Psoas muscle (tissue), 8 donors: Measurements from ENCODE around the gene C6orf163. TPM values are rescaled to one million over a fixed set of nuclear protein-coding genes. Genes with fewer than 3 reads are reported as not detected.

Experiments
- ATAC-seq, 4 donors: fragments of 200-7000 bp; cut with Tn5 transposase; one replicate each; pipeline ENCODE4 v1.9.1; 2020; ENCODE audit warnings: moderate library complexity in 3 of 4, mild to moderate bottlenecking in 2 of 4
- DNase-seq, 2 donors: peaks; one replicate each; pipeline ENCODE4 v3.0.0-alpha.2; 2020
- H3K27ac ChIP-seq: fragments of 200-600 bp; one replicate; pipeline ENCODE4 v1.8.0; 2022
- H3K27me3 ChIP-seq, 3 donors: fragments of 200-600 bp in 1 of 3; one replicate each; pipeline versions ENCODE4 v1.6.1 to v1.8.0; 2013 to 2022; ENCODE audit warnings: low read length in 2 of 3, mild to moderate bottlenecking in 2 of 3, moderate library complexity in 1 of 3; ENCODE audit not compliant: insufficient read depth in 3 of 3
- H3K36me3 ChIP-seq, 2 donors: fragments of 200-600 bp in 1 of 2; one replicate each; pipeline versions ENCODE4 v1.6.1 to v1.8.0; 2013 to 2022; ENCODE audit warnings: low read depth in 1 of 2, mild to moderate bottlenecking in 1 of 2, moderate library complexity in 1 of 2; ENCODE audit not compliant: insufficient read depth in 1 of 2
- H3K4me1 ChIP-seq: fragments of 200-600 bp; one replicate; pipeline ENCODE4 v1.8.0; 2022
- H3K4me3 ChIP-seq: fragments of 200-600 bp; one replicate; pipeline ENCODE4 v1.8.0; 2022; ENCODE audit warnings: mild to moderate bottlenecking
- H3K9me3 ChIP-seq: fragments of 200-600 bp; one replicate; pipeline ENCODE4 v1.8.0; 2022
- WGBS, 3 donors: extraction: QIAGEN DNeasy Blood & Tissue Kit; methylation state at CpG; one replicate each; pipeline versions ENCODE4 v1.1.6 to v1.1.7; 2013; 5-methylcytosine and 5-hydroxymethylcytosine counted together
- intact Hi-C, 2 donors: fragments of 100-400 bp; cut with DNase I; formaldehyde crosslinking; loops; one replicate each; pipeline versions ENCODE4 v1.11.0 to v1.14.2; 2022
- polyA plus RNA-seq, 3 donors: library from polyadenylated mRNA; stranded (reverse); fragments of 200-250 nt; gene quantifications; one replicate each; pipeline ENCODE4 v1.2.3, GENCODE V29; 2013
- total RNA-seq, 4 donors: library from RNA; stranded (reverse); fragmentation: NEBNext Ultra II Directional in 2 of 4; extraction: Animal tissue kit (Norgen Biotek cat#: 25700) in 2 of 4; gene quantifications; one replicate each; pipeline versions ENCODE4 v1.2.1 to v1.2.4, GENCODE V29; 2021 to 2023
- TF ChIP-seq, protein P1 (sequence below): fragments of 200-600 bp; IDR thresholded peaks from one replicate; pipeline ENCODE4 v1.8.0; 2022; ENCODE audit warnings: antibody characterized with exemption
- donor health status: healthy with polysubstance abuse.
- donor health status: DM: no; HTN: no; CAD: no; lungs with moderate emphysema.
- donor health status: Bipolar disorder and iron deficiency.
- donor health status: healthy.
- donor health status: DM: yes; HTN: yes; CAD: no.
- donor health status: DM: no; HTN: no; CAD: no.
- donor health status: DM: no; HTN: no; CAD: no.
- donor health status: DM: yes; HTN: yes; CAD: no.

Gene C6orf163
- total and polyA plus RNA-seq, 7 donors = 0.22 to 1.4 (median 0.41) TPM

DNA sequence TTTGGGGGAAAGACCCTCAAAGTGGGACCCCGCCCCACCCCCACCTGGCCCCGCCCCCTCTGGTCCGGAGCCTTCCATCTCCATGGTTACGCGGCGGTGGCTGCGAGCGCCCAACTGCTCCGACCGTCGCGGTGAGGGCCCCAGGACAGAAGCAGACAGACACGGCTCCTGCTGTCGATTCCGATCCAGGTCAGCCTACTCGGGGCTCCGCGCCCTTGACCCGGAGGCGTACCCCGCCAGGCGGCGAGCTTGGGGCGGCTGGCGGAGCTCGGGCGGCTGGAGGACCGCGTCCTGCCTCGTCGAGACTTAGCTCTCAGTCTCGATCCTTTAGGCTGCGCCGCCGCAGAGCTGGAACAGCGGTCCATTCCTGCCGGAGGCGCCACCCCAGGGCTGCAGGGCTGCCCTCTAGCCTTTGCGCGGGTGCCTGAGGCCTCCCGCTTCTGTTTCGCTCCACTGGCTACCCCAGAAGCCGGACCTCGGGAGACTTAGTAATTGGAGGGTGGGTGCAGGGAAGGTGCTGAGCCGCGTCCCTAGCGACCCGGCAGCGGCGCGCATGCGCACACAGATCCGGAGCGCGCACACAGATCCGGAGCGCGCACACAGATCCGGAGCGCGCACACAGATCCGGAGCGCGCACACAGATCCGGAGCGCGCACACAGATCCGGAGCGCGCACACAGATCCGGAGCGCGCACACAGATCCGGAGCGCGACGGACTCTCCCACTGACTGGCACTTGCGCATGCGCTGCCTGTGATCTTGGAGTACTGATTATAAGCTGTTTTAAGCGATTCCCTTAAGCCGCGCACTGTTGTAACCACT lies 63.5 kb downstream of the C6orf163 start, which contains the start of gene CFAP206:
CFAP206 (plus strand) TSS at position 72 of the 820 bp plus-strand sequence. CDS start 1,868 bp downstream, outside the sequence.
- peak; percentile 92 to 96 (median 96) for ATAC-seq
- TF ChIP-seq, protein P1, sequence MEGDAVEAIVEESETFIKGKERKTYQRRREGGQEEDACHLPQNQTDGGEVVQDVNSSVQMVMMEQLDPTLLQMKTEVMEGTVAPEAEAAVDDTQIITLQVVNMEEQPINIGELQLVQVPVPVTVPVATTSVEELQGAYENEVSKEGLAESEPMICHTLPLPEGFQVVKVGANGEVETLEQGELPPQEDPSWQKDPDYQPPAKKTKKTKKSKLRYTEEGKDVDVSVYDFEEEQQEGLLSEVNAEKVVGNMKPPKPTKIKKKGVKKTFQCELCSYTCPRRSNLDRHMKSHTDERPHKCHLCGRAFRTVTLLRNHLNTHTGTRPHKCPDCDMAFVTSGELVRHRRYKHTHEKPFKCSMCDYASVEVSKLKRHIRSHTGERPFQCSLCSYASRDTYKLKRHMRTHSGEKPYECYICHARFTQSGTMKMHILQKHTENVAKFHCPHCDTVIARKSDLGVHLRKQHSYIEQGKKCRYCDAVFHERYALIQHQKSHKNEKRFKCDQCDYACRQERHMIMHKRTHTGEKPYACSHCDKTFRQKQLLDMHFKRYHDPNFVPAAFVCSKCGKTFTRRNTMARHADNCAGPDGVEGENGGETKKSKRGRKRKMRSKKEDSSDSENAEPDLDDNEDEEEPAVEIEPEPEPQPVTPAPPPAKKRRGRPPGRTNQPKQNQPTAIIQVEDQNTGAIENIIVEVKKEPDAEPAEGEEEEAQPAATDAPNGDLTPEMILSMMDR = peak; percentile 20
- peak; percentile 84 to 91 for DNase-seq
- peaks cover 3% of the 10 kb centered on the region for H3K4me1 ChIP-seq
- no peaks in the 10 kb centered on the region for H3K36me3 ChIP-seq
- H3K9me3 ChIP-seq = no peaks in the 10 kb centered on the region
- intact Hi-C loops = loop anchor here in 1 of 2 donors (5.0 kb wide), 1 partner anchor 64 kb away; the partner anchor contains the start of gene SLC35A1
- peak within 1 kb of the TSS; percentile 80 for H3K4me3 ChIP-seq
- H3K27me3 ChIP-seq = no peaks in the 10 kb centered on the region
- peak within 1 kb of the TSS; percentile 62 for H3K27ac ChIP-seq
- WGBS, 3 donors = 0 to 1% (median 0%) methylated on average over 53 to 82 of the region's 82 CpGs

DNA sequence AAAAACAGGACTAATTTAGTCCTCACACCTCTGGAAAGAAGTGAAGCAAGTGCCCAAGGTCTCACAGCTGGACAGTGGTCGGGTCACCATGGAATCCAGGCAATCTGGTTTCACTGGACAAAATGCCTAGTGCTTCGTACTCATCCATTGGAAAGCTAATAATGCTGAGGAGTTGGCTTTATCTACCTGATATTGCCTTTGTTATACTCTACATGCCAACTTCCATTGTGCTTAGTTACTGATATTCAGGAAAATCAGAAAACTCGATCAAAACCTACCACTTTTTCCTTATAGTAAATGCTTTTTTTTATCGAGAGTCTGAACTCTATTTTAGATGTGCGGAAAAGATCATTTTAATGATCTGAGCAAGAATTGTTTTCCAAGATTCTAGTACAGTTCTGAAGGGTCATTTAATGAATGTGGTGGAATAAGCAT lies 64.1 kb downstream of the C6orf163 start:
- TF ChIP-seq, protein P1 = no peak
- no peaks in the 10 kb centered on the region for H3K9me3 ChIP-seq
- ATAC-seq (peak in 3 of 4 donors; percentile 12 to 53 (median 31)), DNase-seq (no peak)
- peak overlapping the region; percentile 61 for H3K27ac ChIP-seq
- no peaks in the 10 kb centered on the region for H3K27me3 ChIP-seq
- WGBS, 3 donors = 31 to 41% (median 39%) methylated on average over 5 of the region's 5 CpGs
- H3K36me3 ChIP-seq = no peaks in the 10 kb centered on the region
- peaks cover 3% of the 10 kb centered on the region for H3K4me1 ChIP-seq
- peak overlapping the region; percentile 80 for H3K4me3 ChIP-seq
- intact Hi-C loops = loop anchor here in 1 of 2 donors (5.0 kb wide), 1 partner anchor 64 kb away; the partner anchor contains the start of gene SLC35A1

Other genes with a start within 250 kb of the C6orf163 start
- under 1 TPM in 1 of 4 donors, not detected in 3; 0.52 TPM for gene CGA, start 249.7 kb upstream of the C6orf163 start, total RNA-seq
- 1 to 10 TPM in 1 of 3 donors, under 1 TPM in 2; 0.03 to 3.8 (median 0.18) TPM for gene CGA, start 249.7 kb upstream of the C6orf163 start, polyA plus RNA-seq
- gene ZNF292, start 189.2 kb upstream of the C6orf163 start, total RNA-seq = 10 to 100 TPM; 16.7 to 21.3 (median 17.1) TPM
- 1 to 10 TPM; 1.9 to 6.8 (median 2.1) TPM for gene ZNF292, start 189.2 kb upstream of the C6orf163 start, polyA plus RNA-seq
- gene SMIM8, start 22.2 kb upstream of the C6orf163 start, total RNA-seq = 1 to 10 TPM; 5.2 to 8.6 (median 6.4) TPM
- 1 to 10 TPM; 3.7 to 5.7 (median 4.1) TPM for gene SMIM8, start 22.2 kb upstream of the C6orf163 start, polyA plus RNA-seq
- not detected for gene GJB7, start 15.5 kb upstream of the C6orf163 start, total RNA-seq
- gene GJB7, start 15.5 kb upstream of the C6orf163 start, polyA plus RNA-seq = not detected
- not detected for gene CFAP206, start 63.2 kb downstream of the C6orf163 start, total RNA-seq
- gene CFAP206, start 63.2 kb downstream of the C6orf163 start, polyA plus RNA-seq = under 1 TPM; 0.10 to 0.70 (median 0.10) TPM
- gene SLC35A1, start 128.2 kb downstream of the C6orf163 start, total RNA-seq = 1 to 10 TPM; 5.7 to 8.7 (median 8.0) TPM
- 10 to 100 TPM in 2 of 3 donors, 1 to 10 TPM in 1; 9.1 to 15.3 (median 12.5) TPM for gene SLC35A1, start 128.2 kb downstream of the C6orf163 start, polyA plus RNA-seq
- 10 to 100 TPM; 11.6 to 20.7 (median 16.7) TPM for gene RARS2, start 245.2 kb downstream of the C6orf163 start, total RNA-seq
- gene RARS2, start 245.2 kb downstream of the C6orf163 start, polyA plus RNA-seq = 10 to 100 TPM; 14.8 to 17.3 (median 17.1) TPM
- gene ORC3, start 245.3 kb downstream of the C6orf163 start, total RNA-seq = 10 to 100 TPM; 18.9 to 26.8 (median 22.1) TPM
- 10 to 100 TPM; 14.5 to 44.0 (median 17.3) TPM for gene ORC3, start 245.3 kb downstream of the C6orf163 start, polyA plus RNA-seq